NOMO-1 treated with DMSO at 0.1 percent for 48 hours (cell line): Measurements from ENCODE around the gene ULK4.
"Not testable (repeated sequence)": the region's sequence is repeated elsewhere in the genome, so short reads cannot be mapped to it uniquely, and the experiment has no call there.

Source experiments
- DNase-seq: peaks from one replicate; lab custom pipeline; 2025; ENCODE audit not compliant: unreplicated experiment; lab: John Stamatoyannopoulos, UW

Gene ULK4

DNA sequence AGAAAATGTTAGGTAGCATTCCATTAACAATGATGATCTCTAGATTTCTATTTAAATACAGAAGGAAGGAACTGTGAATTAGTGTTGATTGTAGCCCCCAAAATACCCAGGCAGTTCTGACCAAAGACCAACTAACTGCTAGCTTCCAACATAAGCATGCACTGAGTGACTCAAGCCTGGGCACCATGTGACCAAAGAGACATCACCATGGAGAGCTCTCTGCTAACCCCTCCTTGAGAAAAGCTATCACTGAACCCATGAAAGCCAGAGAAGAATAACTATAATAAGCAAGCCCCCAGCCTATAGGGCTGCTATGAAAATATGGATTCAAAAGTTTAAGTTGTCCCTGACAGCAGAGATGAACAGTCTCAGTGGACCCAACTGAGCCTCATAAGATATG is 310.2 kb downstream of the ULK4 start:
- no peak for DNase-seq

DNA sequence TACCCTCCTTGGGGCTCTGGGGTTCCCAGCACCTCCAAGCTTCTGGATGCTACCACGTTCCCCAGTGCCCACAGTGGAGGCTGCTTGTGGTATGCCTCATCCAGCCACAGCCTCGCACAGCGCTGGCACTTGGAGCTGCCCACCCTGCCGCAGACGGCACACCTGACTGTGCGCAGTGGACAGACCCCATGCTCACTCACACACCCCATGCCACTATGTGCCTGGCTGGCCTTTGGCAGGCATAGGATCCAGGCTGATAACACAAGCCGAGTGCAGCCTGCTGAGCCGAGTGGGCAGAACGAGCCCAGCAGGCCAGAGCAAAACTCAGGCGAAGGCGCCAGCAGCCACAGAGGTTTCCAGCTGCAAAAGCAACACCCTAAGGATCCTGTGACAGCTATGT is 311.5 kb downstream of the ULK4 start:
- no peak for DNase-seq

DNA sequence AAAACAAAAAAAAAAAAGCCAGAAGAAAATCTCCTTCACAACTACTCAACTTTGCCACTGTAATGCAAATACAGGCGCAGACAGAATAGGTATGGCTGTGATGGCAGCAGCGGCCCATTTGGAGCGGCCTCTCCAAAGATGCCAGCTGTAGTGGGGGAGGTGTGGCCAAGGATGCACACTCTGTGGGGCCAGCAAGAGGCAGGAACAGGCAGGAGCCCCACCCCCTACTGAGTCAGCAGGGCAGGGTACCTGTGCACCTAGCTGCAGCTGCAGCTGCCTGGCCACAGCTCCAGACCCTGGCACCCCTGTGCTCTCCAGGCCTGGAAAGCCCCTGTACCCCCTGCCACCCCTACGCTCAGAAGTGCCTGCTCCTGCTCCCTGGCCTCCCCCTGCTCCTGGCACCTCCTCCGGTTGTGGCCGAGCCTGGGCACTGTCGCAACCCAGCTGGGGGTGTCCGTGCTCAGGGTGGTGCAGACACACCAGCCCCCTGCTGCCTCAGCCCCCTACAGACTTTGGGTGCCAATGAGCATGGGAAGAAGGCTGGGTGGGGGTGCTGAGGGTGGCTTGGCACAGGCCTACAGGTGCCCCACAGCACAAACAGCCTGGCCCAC is 312.7 kb downstream of the ULK4 start:
- DNase-seq, result no peak

DNA sequence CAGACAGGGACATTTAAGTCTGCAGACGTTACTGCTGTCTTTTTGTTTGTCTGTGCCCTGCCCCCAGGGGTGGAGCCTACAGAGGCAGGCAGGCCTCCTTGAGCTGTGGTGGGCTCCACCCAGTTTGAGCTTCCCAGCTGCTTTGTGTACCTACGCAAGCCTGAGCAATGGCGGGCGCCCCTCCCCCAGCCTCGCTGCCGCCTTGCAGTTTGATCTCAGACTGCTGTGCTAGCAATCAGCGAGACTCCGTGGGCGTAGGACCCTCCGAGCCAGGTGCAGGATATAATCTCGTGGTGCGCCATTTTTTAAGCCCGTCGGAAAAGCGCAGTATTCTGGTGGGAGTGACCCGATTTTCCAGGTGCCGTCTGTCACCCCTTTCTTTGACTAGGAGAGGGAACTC is 314.2 kb downstream of the ULK4 start:
- not testable (repeated sequence) for DNase-seq

DNA sequence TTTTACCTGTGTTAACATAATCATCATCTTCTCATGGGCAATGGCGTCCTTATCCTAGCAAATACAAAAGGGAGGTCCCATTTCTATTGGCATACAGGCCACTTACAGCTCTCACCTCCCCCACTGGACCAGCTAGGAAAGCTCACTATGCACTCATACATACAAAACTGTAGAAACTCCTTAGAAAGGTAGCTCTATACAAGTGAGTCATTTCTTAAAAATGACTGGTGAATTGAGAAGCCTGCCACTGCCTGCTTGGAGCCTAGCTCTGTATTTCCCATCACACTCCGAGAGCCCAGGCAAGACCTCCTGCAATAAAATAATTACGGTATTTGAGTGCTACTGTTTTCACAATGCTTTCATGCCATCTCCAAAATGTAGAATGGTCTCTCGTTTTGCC is 321.8 kb downstream of the ULK4 start:
- no peak for DNase-seq

DNA sequence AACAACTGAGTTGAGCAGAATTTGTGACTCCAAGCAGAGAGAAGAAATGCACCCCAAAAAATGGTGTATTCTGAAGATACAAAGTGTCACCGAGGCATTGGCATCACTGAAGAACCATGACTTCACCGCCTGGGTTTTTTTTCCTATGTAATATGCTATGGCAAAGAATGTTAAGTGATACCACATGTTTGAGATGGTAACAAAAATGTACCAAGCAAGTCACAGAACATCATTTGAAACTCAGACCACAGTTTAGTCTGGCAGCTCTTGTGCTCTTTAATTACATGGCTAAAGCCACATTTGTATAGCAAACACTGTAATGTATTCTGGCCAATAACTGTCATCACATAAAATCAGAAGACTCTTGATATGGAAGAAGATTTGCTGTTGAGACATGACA is 323.5 kb downstream of the ULK4 start:
- no peak for DNase-seq

DNA sequence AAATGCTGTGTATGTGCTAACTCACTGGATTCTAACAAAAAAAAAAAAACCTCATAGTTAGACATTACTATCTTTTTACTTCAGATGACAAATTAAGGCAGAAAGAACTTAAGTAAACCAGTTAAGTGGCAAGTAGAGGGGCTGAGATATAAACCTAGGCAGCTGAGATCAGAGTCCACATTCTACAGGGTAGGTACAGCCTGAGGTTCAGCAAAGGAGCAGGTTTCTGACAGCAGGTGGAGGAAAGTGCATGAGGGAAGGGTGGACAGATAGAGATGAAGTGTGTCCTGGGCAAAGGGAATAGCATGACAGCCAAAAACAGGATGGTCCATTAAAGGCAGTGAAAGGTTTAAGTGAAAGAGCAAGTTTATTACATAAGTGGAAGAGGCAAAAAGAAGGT is 329.2 kb downstream of the ULK4 start:
- no peak for DNase-seq

DNA sequence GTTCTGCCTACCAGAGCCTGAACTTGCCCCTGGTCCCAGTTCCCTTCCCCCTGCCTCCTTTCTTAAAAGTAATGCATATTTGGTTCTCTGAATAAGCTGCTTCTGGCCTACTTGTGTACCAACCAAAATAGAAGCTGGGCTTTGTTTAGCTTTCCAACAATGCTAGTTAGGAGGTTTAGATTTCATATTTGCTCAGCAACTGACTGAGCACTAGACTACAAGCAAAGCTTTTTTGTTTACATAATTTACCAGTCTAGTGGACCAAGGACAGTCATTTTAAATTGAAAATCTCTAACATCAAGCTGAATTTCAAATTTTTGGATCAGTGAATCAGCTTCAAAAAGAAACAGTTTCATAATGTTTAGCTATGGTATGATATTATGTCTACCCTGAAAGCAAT is 331.2 kb downstream of the ULK4 start:
- DNase-seq, result no peak

DNA sequence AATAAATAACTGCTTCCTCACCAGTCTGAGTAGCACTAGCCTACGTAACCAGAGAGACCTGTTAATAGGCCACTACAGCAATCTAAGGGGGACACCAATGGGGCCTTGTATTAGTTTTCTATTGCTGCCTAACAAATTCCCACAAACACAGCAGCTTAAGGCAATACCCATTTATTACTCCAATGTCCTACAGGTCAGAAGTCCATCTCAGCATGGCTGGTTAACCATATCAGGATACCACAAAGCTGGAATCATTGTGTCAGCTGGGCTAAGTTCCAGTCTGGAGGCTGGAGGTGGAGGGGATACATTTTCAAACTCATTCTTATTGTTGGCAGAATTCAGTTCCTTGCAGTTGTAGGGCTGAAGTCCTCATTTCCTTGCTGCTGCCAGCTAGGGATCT is 331.9 kb downstream of the ULK4 start:
- DNase-seq, result no peak

DNA sequence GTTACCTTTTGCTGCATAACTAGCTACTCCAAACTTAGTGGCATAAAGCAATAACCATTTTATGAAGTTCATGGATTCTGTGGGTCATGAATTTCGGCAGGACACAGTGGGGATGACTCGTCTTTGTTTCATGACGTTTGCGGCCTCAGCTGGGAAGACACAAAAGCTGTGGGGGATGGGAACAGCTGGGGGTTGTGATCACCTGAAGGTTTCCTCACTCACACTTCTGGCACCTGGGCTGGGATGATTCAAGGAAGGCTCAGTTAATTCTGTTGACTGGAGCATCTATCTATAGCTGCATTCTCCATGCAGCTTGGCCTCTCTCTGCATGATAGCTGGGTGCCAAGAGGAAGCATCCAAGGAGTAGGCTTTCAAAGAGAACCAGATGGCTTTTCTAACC is 332.8 kb downstream of the ULK4 start:
- DNase-seq, result no peak

DNA sequence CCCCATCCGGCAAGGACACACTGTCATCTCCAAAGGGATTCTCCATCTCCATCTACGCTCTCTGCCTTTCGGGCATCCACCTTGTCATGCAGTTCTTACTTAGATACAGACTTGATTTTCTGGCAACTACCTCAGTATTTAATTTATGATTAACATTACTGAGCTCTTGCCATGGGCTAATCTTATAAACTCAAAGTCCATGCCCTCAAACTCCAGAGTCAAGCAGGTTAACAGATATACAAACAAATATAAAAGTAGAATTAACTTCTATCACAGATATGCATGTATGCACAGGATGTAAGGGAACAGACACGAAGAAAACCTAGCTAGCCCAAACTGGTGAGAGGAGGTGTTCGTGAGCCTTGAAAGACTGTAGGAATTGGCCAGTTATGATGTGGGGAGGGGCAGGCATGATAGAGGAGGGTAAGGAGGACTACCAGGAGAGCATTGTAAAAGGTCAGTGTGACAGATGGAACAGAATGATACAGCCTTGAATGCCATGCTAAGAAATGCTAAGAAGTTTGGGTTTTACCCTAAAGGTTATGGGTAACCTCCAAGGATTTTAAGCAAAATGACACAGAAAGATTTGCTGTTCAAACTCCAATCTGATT is 334.3 kb downstream of the ULK4 start:
- DNase-seq, result no peak

DNA sequence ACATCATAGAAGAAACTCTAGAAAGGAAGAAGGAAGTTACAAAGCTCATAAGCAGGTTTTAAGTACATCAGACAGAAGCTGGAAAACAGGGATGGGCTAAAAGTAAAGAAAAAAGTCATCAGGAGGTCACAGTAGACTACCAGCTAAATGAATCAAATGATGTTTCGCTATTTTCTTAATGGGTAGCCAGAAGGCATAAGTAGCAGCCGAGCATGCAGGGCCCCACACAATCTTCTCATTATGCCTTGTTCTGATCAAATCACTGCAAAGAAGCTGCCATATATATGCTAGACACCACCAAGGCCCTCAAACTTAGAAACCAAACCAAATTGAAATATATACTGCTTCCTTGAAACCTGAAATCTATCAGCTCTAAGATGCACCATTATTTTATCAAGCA is 349.1 kb downstream of the ULK4 start:
- no peak for DNase-seq

DNA sequence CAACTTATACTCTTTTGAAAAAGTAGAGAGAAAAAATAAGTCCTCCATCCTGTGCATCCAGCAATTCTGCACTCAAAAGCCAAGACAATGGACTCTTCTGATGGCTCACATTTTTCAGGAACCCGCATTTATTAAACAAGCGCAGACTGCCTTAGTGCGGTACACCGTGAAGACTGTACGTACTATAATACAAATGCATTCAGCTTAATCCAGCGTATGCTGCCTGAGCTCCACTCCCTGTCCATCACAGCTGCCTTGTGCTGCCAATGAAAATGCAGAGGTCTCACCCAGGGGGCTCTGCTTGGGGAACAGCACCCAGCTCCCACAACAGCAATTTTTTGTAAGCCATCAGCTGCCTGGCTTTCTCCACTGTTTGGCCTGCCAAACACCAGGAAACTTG is 350.9 kb downstream of the ULK4 start:
- DNase-seq, result no peak

DNA sequence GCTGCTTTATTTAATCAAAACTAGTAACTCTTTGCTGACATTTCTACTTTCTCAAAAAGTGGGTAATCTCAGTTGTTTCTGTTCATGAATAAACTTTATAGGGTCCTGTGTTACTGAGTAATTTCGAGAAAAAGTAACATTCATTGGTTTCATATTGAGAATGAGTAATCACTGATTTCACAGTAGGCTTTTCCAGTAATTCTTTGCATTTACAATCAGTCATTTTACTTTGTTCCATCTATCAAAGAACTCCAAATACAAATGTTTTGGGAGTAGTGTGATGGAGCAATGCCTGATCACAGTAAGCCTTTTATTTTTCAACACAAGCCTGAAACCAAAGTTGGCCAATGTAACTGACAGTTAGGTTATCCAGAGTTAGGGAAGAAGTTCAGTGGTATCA is 353.6 kb downstream of the ULK4 start:
- DNase-seq, result no peak

DNA sequence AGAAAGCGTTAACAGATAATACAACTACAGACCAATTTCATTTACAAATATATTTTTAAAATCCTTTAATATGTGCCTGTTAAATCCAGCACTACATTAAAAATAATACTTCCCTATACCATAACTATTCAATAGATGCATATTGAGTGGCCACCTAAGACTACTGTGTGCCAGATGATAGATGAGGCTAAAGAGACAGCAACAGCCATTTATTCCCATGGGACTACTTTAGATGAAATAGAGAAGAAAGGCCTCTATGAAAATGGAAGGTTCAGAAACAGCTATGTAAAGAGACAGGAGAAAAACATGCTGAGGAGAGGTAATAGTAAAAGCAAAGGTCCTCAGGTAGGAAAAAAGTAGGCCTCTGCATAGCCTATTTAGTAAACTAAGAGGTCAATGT is 358.1 kb downstream of the ULK4 start:
- no peak for DNase-seq

DNA sequence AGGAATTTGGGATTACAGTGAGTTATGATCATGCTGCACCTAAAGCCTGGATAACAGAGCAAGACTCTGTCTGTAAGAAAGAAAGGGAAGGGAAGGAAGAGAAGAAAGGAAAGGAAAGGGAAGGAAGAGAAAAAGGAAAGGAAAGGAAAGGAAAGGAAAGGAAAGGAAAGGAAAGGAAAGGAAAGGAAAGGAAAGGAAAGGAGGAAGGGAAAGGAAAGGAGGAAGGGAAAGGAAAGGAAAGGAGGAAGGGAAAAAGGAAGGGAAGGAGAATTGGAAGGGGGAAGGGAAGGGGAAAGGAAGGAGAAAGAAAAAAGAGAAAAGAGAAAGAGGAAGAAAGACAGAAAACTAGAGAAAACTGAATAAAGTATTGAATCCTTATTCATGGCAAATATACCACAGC is 359.8 kb downstream of the ULK4 start:
- no peak for DNase-seq

DNA sequence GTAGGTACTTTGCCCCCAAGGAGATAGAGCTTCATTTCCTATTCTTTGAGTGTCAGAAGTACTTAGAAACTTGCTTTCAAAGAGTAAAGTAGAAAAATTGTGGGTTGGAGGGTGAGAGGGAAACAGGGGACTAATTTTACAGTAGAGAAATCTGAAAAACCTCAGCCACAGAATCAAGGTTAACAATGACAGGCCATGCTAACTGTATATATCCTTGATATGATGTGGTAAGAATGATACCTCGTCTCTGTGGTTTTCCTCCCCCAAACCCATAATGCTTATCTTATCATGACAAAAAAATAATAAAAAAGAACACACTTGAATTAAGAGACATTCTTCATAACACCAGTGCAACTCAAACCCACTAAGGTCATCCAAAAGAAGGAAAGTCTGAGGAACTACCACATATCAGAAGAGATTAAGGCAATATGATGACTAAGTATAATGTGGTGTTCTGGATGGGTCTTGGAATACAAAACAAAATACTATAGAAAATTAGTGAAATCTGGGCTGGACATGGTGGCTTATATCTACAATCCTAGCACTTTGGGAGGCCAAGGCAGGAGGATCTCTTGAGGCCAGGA is 360.4 kb downstream of the ULK4 start:
- DNase-seq, result no peak

DNA sequence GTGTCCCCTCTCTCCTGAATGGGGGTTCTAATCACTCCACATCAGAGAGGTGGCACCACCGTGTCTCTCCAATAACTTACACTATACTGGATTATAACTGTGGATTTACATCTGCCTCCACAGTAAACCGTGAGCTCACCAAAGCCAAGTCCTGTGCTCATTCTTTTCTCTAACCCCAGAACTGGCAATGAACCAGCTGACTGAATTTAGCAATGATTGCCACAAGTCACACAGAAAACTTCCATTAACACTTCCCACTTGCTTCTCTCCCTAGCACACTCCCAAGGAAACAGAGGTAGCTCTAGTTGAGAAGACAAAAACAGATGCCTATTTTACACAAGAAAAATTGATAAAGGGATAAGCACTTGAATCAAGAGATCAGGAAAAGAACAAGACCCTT is 361.3 kb downstream of the ULK4 start:
- no peak for DNase-seq

DNA sequence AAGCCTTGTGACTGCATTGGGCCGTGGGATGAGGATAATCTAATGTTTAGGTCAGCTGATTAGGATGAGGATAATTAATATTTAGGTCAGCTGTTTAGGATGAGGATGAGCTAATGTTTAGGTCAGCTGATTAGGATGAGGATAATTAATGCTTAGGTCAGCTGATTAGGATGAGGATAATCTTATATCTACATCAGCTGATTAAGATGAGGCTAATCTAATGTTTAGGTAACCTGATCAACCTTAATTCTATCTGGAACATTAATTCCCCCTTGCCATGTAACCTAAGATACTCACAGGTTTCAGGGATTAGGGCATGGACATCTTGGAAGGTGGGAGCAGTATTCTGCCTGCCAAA is 362.8 kb downstream of the ULK4 start:
- DNase-seq, result no peak

DNA sequence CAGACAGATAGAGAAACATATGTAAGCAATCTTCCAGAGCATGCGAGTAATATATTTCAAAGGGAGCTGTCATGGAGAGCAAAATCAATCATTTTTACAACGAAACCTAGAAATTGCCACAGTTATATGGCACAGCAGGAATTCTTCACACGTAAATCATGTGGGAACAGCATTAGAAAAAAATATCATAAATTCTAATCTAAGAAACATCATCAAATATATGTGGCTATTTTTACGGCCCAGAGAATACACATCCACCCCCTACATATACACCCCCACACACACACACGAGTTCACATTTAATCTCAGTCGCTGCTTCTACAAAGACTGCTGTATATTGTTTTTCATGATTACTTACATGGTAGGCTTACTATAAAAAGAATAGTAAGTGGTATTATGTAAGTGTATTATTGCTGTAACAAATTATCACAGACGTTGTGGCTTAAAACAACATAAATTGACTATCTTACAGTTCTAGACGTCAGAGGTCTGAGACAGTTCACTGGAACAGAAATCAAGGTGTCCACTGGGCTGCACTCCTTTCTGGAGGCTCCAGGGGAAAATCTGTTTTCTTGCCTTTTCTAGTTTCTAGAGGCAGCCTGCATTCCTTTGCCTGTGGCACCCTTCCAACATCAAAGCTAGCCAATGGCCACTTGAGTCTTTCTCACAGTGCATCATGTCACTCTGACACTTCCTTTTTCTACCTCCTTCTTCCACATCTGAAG is 363.3 kb downstream of the ULK4 start:
- no peak for DNase-seq

DNA sequence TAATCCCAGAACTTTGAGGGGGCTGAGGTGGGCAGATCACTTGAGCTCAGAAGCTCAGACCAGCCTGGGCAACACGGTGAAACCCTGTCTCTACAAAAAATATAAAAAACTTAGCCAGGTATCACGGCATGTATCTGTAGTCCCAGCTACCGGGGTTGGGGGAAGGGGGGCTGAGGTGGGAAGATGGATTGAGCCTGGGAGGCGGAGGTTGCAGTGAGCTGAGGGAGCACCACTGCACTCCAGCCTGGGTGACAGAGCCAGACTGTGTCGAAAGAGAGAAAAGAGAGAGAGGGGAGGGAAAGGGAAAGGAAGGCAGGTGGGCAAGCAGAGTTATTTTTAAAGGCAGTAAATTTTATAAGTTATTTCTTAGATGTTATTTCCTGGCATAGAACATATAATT is 368.1 kb downstream of the ULK4 start:
- no peak for DNase-seq

DNA sequence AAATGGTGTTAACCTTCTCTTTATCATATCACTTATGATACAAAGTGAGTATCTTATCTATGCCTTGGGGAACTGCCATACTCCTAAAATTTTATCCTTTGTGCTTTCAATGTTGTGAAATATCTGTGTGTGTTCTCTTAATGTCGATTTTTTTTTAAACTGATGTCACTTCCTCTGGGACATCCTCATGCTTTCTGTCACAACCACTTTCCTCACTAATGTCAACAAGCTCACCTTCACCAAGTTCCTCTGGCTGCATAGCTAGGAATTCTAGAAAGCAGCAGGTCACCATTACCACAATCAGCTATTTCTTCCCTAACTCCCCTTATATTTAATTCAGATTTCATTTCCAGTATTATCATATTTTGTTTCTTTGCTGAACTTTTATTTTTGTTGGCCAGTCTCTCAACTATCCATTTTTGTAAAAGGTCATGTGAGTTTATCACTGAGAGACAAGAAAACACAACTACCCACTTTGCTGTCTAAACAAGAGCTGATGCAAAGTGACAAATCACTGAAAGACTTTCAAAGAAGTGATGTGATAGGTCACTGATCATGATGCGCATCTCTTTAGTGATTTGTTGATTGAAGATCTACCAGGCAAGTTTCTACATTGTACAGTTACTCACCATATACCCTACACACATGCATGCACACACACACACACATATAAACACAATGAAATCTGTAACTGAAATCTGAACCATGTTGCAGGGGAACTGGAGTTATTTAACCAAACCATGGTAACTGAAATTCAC is 369.0 kb downstream of the ULK4 start:
- DNase-seq, result no peak
